ENCODE data around the gene PRLR.
"Not testable (repeated sequence)": the region's sequence is repeated elsewhere in the genome, so short reads cannot be mapped to it uniquely, and the experiment has no call there.

PRLR gene

DNA sequence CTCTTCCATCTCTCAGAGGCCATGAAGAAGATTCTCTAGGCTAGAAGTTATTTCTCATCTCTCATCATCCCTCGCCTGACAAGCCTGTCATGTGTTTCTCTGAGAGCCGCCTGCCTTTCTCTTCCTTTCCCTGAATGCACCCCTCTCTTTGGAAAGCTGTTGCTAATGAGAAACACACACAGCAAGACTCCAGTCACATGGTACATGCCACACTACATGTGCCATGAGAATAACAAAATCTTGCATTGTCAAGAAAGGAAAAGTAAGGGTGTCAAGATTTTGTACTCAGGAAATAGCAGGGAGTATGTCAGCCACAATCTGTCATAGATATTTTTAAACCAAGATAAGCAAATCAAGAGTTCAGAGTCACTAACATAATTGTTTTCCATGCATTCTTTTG, 191.4 kb downstream of the PRLR start:
- no peak for TF ChIP-seq CTCF (IDR thresholded peaks at IDR 0.05; ENCODE audit: extremely low read depth, missing control alignments)
- no peak for DNase-seq (ENCODE audit: low spot score)

DNA sequence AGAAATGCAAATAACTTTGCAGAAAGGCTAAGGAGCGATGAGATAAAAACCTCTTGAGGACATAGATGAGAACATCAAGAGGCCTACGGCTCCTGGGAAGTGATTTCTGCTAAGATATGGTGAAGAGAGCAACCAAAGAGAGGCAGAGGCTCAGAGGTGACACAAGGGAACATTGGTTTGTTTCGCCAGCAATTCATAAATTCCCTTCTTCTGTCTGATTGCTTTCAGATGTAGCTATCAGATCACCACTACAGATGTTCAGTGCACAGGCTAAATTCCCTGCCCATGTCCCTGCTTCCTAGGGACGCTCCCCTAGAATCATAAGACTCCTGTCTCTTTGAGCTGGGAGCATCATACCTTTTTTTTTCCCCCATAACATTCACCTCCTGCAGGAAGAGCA, 193.8 kb downstream of the PRLR start:
- no peak for DNase-seq (ENCODE audit: low spot score)
- TF ChIP-seq CTCF (IDR thresholded peaks at IDR 0.05; ENCODE audit: extremely low read depth, missing control alignments) = no peak

DNA sequence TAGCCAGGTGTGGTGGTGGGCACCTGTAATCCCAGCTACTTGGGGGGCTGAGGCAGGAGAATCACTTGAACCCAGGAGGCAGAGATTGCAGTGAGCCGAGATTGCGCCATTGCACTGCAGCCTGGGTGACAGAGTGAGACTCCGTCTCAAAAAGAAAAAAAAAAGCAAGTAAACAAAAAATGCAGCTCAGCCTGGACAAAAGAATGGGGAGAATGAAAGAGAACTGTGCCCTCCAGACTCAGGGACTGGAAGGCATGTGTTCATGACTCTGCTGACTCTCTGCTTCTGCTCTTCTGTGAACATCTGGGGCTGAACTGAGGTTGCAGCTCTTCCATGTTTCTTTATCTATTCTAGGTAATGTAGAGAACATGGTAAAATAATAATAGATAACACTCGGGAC, 194.4 kb downstream of the PRLR start:
- DNase-seq (ENCODE audit: low spot score) = not testable (repeated sequence)

DNA sequence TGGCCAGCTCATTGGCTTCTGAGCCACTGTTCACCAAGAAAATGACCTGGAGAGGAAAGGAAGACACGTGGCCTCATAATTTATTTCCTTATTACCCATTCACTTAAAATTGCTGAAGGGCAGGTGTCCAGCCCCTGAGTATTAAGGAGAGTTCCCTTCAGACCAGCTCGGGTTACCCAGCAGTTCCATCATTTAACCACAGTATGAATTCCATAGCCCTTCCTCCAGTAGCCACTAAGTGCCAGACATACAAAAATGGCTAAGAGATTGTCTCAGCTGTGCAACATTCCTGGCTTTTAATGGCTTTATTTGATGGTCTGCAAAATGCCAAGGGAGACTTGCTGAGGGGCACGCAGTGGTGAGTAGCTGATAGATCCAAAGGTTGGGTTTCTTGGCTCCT, 195.0 kb downstream of the PRLR start:
- DNase-seq (ENCODE audit: low spot score) = no peak
- no peak for TF ChIP-seq CTCF (IDR thresholded peaks at IDR 0.05; ENCODE audit: extremely low read depth, missing control alignments)

DNA sequence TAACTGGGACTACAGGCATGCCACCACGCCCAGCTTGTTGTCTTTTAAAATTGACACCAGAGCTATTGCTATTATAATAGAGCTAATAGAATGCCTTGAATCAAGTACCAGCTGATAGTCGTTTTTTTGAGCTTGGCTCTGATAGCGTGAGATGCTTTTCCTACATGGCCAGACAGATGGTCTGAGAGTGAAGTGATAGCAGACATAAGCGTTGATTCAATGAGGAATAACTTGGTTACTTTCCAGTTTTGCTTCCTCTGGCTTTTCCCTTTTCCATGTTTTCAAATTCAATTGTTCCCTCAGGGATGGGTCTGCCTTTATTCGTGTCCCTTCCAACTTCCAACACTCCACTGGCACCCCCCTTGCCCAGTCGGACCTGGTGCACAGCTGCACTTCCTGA, 197.9 kb downstream of the PRLR start:
- no peak for DNase-seq (ENCODE audit: low spot score)
- no peak for TF ChIP-seq CTCF (IDR thresholded peaks at IDR 0.05; ENCODE audit: extremely low read depth, missing control alignments)

GRCh38 chr5:35031276-35031675, 199.0 kb downstream of the PRLR start:
- TF ChIP-seq CTCF (IDR thresholded peaks at IDR 0.05; ENCODE audit: extremely low read depth, missing control alignments) = no peak
- DNase-seq (ENCODE audit: low spot score) = no peak

- DNase-seq (ENCODE audit: low spot score) = no peak
- no peak for TF ChIP-seq CTCF (IDR thresholded peaks at IDR 0.05; ENCODE audit: extremely low read depth, missing control alignments)
Observed at GRCh38 chr5:35030426-35031100, 199.7 kb downstream of the PRLR start.

GRCh38 chr5:35029333-35029732, 201.0 kb downstream of the PRLR start:
- TF ChIP-seq CTCF (IDR thresholded peaks at IDR 0.05; ENCODE audit: extremely low read depth, missing control alignments) = no peak
- DNase-seq (ENCODE audit: low spot score) = no peak

All from GM20000 (cell line).